HCT116 (cell line): ENCODE measurements around the gene PCDHB3.

Source experiments
- EZH2 ChIP-seq: fragments of 200-600 bp; sonication (generic); IDR thresholded peaks from 2 replicates; pipeline ENCODE4 v1.6.1; 2017; ENCODE audit warnings: antibody characterized with exemption, mixed run types
- FOSL1 ChIP-seq: IDR thresholded peaks from 2 replicates; pipeline ENCODE4 v1.6.1; 2012; ENCODE audit warnings: low read depth
- JUND ChIP-seq: IDR thresholded peaks from 2 replicates; pipeline ENCODE4 v1.6.1; 2012
- POLR2A ChIP-seq: IDR thresholded peaks from 2 replicates; pipeline ENCODE4 v1.7.0; 2011; ENCODE audit warnings: borderline replicate concordance; ENCODE audit not compliant: insufficient read depth, insufficient read length; ENCODE audit errors: extremely low read depth
- RAD21 ChIP-seq: IDR thresholded peaks from 2 replicates; pipeline ENCODE4 v1.6.1; 2012; ENCODE audit warnings: low read depth, mild to moderate bottlenecking
- SP1 ChIP-seq: IDR thresholded peaks from 2 replicates; pipeline ENCODE4 v1.6.1; 2012; ENCODE audit warnings: low read depth
- YY1 ChIP-seq: IDR thresholded peaks from 2 replicates; pipeline ENCODE4 v1.6.1; 2011; ENCODE audit warnings: low read length, low read depth, moderate library complexity, mild to moderate bottlenecking; ENCODE audit not compliant: insufficient replicate concordance; ENCODE audit errors: extremely low read depth
- TF ChIP-seq, protein P1 (sequence below), 3 experiments: fragments of 200-600 bp in 1 of 3; sonication (generic) in 1 of 3; IDR thresholded peaks in 2 of 3; conservative IDR thresholded peaks in 1 of 3; 2 replicates each; pipeline ENCODE4 v1.5.1; 2012 to 2017; ENCODE audit warnings: low read depth in 2 of 3, low read length in 2 of 3, antibody characterized with exemption in 1 of 3, borderline replicate concordance in 1 of 3, control low read depth in 1 of 3, mild to moderate bottlenecking in 1 of 3, mixed read lengths in 1 of 3, mixed run types in 1 of 3, moderate library complexity in 1 of 3; ENCODE audit not compliant: insufficient read depth in 1 of 3

DNA sequence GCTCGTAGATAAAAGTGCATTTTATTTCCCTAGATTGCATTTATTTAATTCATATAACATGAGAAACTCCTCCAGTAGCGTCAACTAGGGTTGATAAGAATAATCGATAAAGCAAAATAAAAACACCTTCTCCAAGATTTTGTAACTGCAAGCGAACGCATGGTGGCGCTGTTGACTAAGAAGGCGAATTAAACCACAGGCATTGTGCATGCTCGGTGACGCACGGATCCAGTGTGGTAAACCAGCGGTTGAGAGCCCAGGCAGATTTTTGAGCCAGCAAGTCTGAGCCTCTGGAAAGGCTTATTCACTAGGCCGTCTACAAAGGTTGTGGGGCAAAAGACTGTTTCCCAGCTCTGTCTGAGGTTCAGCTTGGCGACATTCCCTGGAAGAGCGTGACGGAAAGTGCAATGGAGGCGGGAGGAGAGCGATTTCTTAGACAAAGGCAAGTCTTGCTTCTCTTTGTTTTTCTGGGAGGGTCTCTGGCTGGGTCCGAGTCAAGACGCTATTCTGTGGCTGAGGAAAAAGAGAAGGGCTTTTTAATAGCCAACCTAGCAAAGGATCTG, at the start of gene PCDHB3:
- TF ChIP-seq RAD21 (peak; percentile 46), POLR2A (no peak), SP1 (no peak), JUND (no peak), YY1 (no peak), FOSL1 (no peak), EZH2 (no peak)
- TF ChIP-seq, protein P1, sequence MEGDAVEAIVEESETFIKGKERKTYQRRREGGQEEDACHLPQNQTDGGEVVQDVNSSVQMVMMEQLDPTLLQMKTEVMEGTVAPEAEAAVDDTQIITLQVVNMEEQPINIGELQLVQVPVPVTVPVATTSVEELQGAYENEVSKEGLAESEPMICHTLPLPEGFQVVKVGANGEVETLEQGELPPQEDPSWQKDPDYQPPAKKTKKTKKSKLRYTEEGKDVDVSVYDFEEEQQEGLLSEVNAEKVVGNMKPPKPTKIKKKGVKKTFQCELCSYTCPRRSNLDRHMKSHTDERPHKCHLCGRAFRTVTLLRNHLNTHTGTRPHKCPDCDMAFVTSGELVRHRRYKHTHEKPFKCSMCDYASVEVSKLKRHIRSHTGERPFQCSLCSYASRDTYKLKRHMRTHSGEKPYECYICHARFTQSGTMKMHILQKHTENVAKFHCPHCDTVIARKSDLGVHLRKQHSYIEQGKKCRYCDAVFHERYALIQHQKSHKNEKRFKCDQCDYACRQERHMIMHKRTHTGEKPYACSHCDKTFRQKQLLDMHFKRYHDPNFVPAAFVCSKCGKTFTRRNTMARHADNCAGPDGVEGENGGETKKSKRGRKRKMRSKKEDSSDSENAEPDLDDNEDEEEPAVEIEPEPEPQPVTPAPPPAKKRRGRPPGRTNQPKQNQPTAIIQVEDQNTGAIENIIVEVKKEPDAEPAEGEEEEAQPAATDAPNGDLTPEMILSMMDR (IDR thresholded peaks at IDR 0.05 in 2 of 3, conservative IDR thresholded peaks at IDR 0.05 in 1 of 3; ENCODE audit: borderline replicate concordance in 1 of 3, insufficient read depth in 1 of 3, low read depth in 2 of 3, low read length in 2 of 3), result peak; percentile 11 to 54 (median 29); a peak in 3 of 6 replicates
